MV-4-11 (cell line): Measurements from ENCODE around the gene EPYC.
"Not testable (repeated sequence)": the region's sequence is repeated elsewhere in the genome, so short reads cannot be mapped to it uniquely, and the experiment has no call there.

Source experiments
- DNase-seq: peaks from one replicate; lab custom pipeline; 2025; lab: John Stamatoyannopoulos, UW

EPYC gene

GRCh38 chr12:90990611-90991010 lies 14.2 kb downstream of the EPYC start:
- DNase-seq, result no peak

- DNase-seq, result no peak
These were observed 15.1 kb downstream of the EPYC start for GRCh38 chr12:90989686-90990111.

- DNase-seq, result no peak
These were observed 17.3 kb downstream of the EPYC start for GRCh38 chr12:90987520-90987919.

- no peak for DNase-seq
These were observed 17.7 kb downstream of the EPYC start for GRCh38 chr12:90987101-90987500.

- DNase-seq, result not testable (repeated sequence)
These were observed 19.4 kb downstream of the EPYC start for GRCh38 chr12:90985331-90985730.

GRCh38 chr12:90984114-90984513 lies 20.7 kb downstream of the EPYC start:
- DNase-seq, result no peak

GRCh38 chr12:90982170-90982569 lies 22.6 kb downstream of the EPYC start:
- no peak for DNase-seq

GRCh38 chr12:90979951-90980350 lies 24.8 kb downstream of the EPYC start:
- no peak for DNase-seq

- no peak for DNase-seq
These were observed 25.8 kb downstream of the EPYC start for GRCh38 chr12:90979019-90979418.

GRCh38 chr12:90978117-90978770 lies 26.5 kb downstream of the EPYC start:
- DNase-seq, result peak; percentile 67

GRCh38 chr12:90977224-90977623 lies 27.5 kb downstream of the EPYC start:
- DNase-seq, result no peak

- no peak for DNase-seq
These were observed 30.5 kb downstream of the EPYC start for GRCh38 chr12:90974286-90974685.

GRCh38 chr12:90972226-90972625 lies 32.5 kb downstream of the EPYC start:
- no peak for DNase-seq

GRCh38 chr12:90970911-90971310 lies 33.9 kb downstream of the EPYC start:
- DNase-seq, result no peak

- no peak for DNase-seq
These were observed 34.3 kb downstream of the EPYC start for GRCh38 chr12:90970471-90970870.

- DNase-seq, result no peak
These were observed 34.9 kb downstream of the EPYC start for GRCh38 chr12:90969851-90970250.

GRCh38 chr12:90969346-90969745 lies 35.4 kb downstream of the EPYC start:
- no peak for DNase-seq

- DNase-seq, result peak; percentile 78
These were observed 39.6 kb downstream of the EPYC start for GRCh38 chr12:90965204-90965603.

- no peak for DNase-seq
These were observed 40.2 kb downstream of the EPYC start for GRCh38 chr12:90964616-90965015.

- DNase-seq, result no peak
These were observed 40.8 kb downstream of the EPYC start for GRCh38 chr12:90963946-90964345.

- DNase-seq, result no peak
These were observed 43.6 kb downstream of the EPYC start for GRCh38 chr12:90961154-90961553.

GRCh38 chr12:90959538-90960139 lies 45.1 kb downstream of the EPYC start:
- peak; percentile 31 for DNase-seq

GRCh38 chr12:90959032-90959431 lies 45.7 kb downstream of the EPYC start:
- no peak for DNase-seq

GRCh38 chr12:90958347-90958746 lies 46.4 kb downstream of the EPYC start:
- DNase-seq, result no peak
